OCI-LY1 (cell line): ENCODE data around the gene DOCK4.

Experiments used
- H2AFZ ChIP-seq: fragments of 200-600 bp; sonication (generic), shearing (Covaris generic); 2 replicates; pipeline ENCODE4 v1.6.0; 2014; ENCODE audit warnings: antibody characterized with exemption, mild to moderate bottlenecking, low read length
- H3F3A ChIP-seq: fragments of 200-600 bp; sonication (generic), shearing (Covaris generic); 2 replicates; pipeline ENCODE4 v1.6.0; 2014; ENCODE audit warnings: mild to moderate bottlenecking, antibody characterized with exemption, low read length, moderate library complexity; ENCODE audit not compliant: insufficient read depth
- H3K27ac ChIP-seq: fragments of 200-600 bp; sonication (generic); 2 replicates; pipeline ENCODE4 v1.5.1; 2014; ENCODE audit warnings: low read length, mixed run types, mild to moderate bottlenecking, low read depth; ENCODE audit not compliant: poor library complexity, severe bottlenecking
- H3K27me3 ChIP-seq: fragments of 200-600 bp; sonication (generic); 2 replicates; pipeline ENCODE4 v1.6.0; 2014; ENCODE audit warnings: antibody characterized with exemption, mild to moderate bottlenecking, low read length, moderate library complexity; ENCODE audit not compliant: insufficient read depth
- H3K36me3 ChIP-seq: fragments of 200-600 bp; sonication (generic); 2 replicates; pipeline ENCODE4 v1.6.1; 2014; ENCODE audit warnings: mild to moderate bottlenecking, antibody characterized with exemption, low read length, moderate library complexity, mixed read lengths; ENCODE audit not compliant: insufficient read depth
- H3K4me1 ChIP-seq: fragments of 200-600 bp; sonication (generic); 2 replicates; pipeline ENCODE4 v1.5.1; 2014; ENCODE audit warnings: mild to moderate bottlenecking, low read length, moderate library complexity; ENCODE audit not compliant: insufficient read depth, severe bottlenecking
- H3K4me2 ChIP-seq: fragments of 200-600 bp; sonication (generic), shearing (Covaris generic); 2 replicates; pipeline ENCODE4 v1.6.1; 2014; ENCODE audit warnings: low read length
- H3K4me3 ChIP-seq: fragments of 200-600 bp; sonication (generic); 2 replicates; pipeline ENCODE4 v1.5.1; 2014; ENCODE audit warnings: low read length, low read depth, mild to moderate bottlenecking, mixed read lengths; ENCODE audit not compliant: poor library complexity, severe bottlenecking
- H3K79me2 ChIP-seq: fragments of 200-600 bp; shearing (Covaris generic); 2 replicates; pipeline ENCODE4 v1.6.1; 2016; ENCODE audit warnings: mixed run types, low read length, mixed read lengths; ENCODE audit not compliant: insufficient read depth
- H3K9ac ChIP-seq: fragments of 200-600 bp; sonication (generic), shearing (Covaris generic); 2 replicates; pipeline ENCODE4 v1.6.1; 2014; ENCODE audit warnings: mild to moderate bottlenecking, low read length, mixed read lengths
- H3K9me2 ChIP-seq: fragments of 200-600 bp; sonication (generic), shearing (Covaris generic); 2 replicates; pipeline ENCODE4 v1.6.1; 2014; ENCODE audit warnings: low read depth, mild to moderate bottlenecking, low read length, mixed read lengths
- H3K9me3 ChIP-seq: fragments of 200-600 bp; shearing (Covaris generic); 2 replicates; pipeline ENCODE4 v1.6.1; 2014; ENCODE audit warnings: low read length, mixed read lengths
- H4K20me1 ChIP-seq: fragments of 200-600 bp; sonication (generic), shearing (Covaris generic); 2 replicates; pipeline ENCODE4 v1.6.0; 2016; ENCODE audit warnings: mild to moderate bottlenecking, low read length; ENCODE audit not compliant: insufficient read depth
- EZH2 ChIP-seq: fragments of 200-600 bp; sonication (generic), shearing (Covaris generic); IDR thresholded peaks from 2 replicates; pipeline ENCODE4 v1.8.0; 2017; ENCODE audit warnings: borderline replicate concordance, mixed run types, mild to moderate bottlenecking, antibody characterized with exemption, low read length, moderate library complexity, mixed read lengths
- TF ChIP-seq, protein P1 (sequence below): fragments of 200-600 bp; sonication (generic), shearing (Covaris generic); IDR thresholded peaks from 2 replicates; pipeline ENCODE4 v1.5.1; 2017; ENCODE audit warnings: mild to moderate bottlenecking, antibody characterized with exemption, low read length, moderate library complexity, mixed read lengths

Gene DOCK4

DNA sequence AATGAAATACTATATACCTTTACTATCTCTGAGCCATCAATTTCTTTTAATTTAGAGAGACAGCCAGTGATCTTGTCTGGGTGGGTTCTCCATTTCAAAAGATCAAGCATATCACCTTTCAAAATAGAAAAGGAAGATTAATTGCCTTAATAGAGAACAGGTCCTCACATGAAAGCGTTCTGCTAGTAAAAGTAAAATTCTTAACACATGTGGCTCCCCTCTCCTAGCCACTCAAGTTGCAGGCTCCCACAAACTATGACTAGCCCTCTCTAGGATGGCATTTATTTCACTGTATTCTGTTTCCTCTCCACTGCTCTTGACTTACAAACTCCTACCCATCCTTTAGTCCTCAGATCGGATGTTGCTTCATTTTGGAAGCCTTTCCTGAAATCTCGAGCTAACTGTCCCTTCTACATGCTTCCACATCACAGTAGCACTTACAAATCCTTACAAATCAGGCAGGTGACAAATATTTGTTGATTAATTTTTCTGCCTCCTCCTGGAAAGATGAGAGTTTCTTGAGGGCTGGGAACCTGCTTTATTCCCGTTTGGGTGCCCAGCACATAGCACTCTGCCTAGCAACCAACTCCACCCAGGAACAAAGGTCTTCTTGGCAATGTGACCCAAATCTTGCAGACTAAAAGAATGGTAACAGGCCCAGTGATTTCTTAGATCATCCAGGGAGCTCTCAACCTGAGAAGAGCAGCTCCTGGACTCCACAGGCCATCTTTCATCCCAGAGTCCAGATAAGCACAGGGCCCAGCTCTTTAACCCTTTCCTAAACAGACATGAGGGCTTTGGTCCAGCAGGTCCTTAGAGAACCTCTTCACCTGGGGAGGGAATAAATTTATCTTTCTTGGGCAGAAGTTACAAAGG is 333.5 kb downstream of the DOCK4 start:
- Histone ChIP-seq H3K9ac (no peak overlapping the region), H3K9me2 (no peaks in the 10 kb centered on the region), H3K4me3 (no peak overlapping the region), H3K36me3 (no peaks in the 10 kb centered on the region), H4K20me1 (no peaks in the 10 kb centered on the region), H3K79me2 (no peaks in the 10 kb centered on the region), H3K27ac (no peak overlapping the region), H3K9me3 (no peaks in the 10 kb centered on the region), H3K27me3 (no peaks in the 10 kb centered on the region), H3F3A (no peaks in the 10 kb centered on the region), H3K4me1 (no peaks in the 10 kb centered on the region), H2AFZ (no peak overlapping the region), H3K4me2 (no peak overlapping the region)
- TF ChIP-seq, protein P1, sequence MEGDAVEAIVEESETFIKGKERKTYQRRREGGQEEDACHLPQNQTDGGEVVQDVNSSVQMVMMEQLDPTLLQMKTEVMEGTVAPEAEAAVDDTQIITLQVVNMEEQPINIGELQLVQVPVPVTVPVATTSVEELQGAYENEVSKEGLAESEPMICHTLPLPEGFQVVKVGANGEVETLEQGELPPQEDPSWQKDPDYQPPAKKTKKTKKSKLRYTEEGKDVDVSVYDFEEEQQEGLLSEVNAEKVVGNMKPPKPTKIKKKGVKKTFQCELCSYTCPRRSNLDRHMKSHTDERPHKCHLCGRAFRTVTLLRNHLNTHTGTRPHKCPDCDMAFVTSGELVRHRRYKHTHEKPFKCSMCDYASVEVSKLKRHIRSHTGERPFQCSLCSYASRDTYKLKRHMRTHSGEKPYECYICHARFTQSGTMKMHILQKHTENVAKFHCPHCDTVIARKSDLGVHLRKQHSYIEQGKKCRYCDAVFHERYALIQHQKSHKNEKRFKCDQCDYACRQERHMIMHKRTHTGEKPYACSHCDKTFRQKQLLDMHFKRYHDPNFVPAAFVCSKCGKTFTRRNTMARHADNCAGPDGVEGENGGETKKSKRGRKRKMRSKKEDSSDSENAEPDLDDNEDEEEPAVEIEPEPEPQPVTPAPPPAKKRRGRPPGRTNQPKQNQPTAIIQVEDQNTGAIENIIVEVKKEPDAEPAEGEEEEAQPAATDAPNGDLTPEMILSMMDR: no peak
- no peak for TF ChIP-seq EZH2

DNA sequence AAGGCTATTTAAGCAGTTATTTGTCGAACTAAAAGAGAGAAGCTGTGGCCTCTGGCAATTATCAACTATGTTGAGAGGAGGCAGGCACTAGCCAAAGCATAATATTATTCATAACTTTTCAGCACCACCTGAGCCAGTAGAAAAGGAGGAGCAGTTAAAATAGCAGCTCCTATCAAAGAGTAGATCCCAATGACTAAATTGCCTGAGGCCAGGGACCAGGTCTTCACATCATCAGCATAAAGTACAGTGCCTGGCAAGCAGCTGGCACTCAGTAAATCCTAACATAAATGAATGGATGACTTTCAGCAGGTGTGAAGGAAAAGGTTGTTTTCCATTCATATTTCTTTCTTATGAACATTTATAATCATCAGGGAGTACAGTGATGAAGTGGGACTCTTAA is 334.9 kb downstream of the DOCK4 start:
- Histone ChIP-seq H3K4me1 (no peaks in the 10 kb centered on the region), H3K4me2 (no peak overlapping the region), H3K27ac (no peak overlapping the region), H4K20me1 (no peaks in the 10 kb centered on the region), H3K79me2 (no peaks in the 10 kb centered on the region), H3K36me3 (no peaks in the 10 kb centered on the region), H3K9me3 (no peaks in the 10 kb centered on the region), H3K4me3 (no peak overlapping the region), H3K9me2 (no peaks in the 10 kb centered on the region), H3K9ac (no peak overlapping the region), H3F3A (no peaks in the 10 kb centered on the region), H3K27me3 (no peaks in the 10 kb centered on the region), H2AFZ (no peak overlapping the region)
- TF ChIP-seq EZH2: no peak
- TF ChIP-seq, protein P1: no peak

GRCh38 chr7:111869280-111869679 is 336.9 kb downstream of the DOCK4 start:
- Histone ChIP-seq H3K27me3 (no peaks in the 10 kb centered on the region), H3K9me2 (no peaks in the 10 kb centered on the region), H4K20me1 (no peaks in the 10 kb centered on the region), H3K4me1 (no peaks in the 10 kb centered on the region), H3K9me3 (no peaks in the 10 kb centered on the region), H3F3A (no peaks in the 10 kb centered on the region), H3K9ac (no peak overlapping the region), H2AFZ (no peak overlapping the region), H3K4me2 (no peak overlapping the region), H3K79me2 (no peaks in the 10 kb centered on the region), H3K4me3 (no peak overlapping the region), H3K27ac (no peak overlapping the region), H3K36me3 (no peaks in the 10 kb centered on the region)
- TF ChIP-seq EZH2: no peak
- TF ChIP-seq, protein P1: no peak
